Measurements from ENCODE around the gene BICRAL. TPM values are rescaled to one million over a fixed set of nuclear protein-coding genes. Genes with fewer than 3 reads are reported as not detected.
"Not testable (repeated sequence)": the region's sequence is repeated elsewhere in the genome, so short reads cannot be mapped to it uniquely, and the experiment has no call there.

BICRAL gene
- total and polyA plus RNA-seq, 9 of the 15 experiments (the other 6 are each of a cell fraction or from before 2014, with no cell fraction given), result 1.2 to 11.9 (median 5.6) TPM

GRCh38 chr6:42774821-42775487 lies 6.9 kb upstream of the BICRAL start:
- intact Hi-C loops (cut with micrococcal nuclease); H4K20me1 ChIP-seq (replicated peaks; ENCODE audit: control insufficient read depth, insufficient read depth, low read length); in situ Hi-C loops (cut with MboI); DNase-seq (ENCODE audit: extremely low read depth in 1 of 4, low spot score in 3 of 4); H3K27me3 ChIP-seq (ENCODE audit: control insufficient read depth in 2 of 2, insufficient read depth in 2 of 2, low read length in 2 of 2); H2AFZ ChIP-seq (ENCODE audit: low read depth, low read length); H3K79me2 ChIP-seq (ENCODE audit: control insufficient read depth, insufficient read depth, low read length); CTCF ChIA-PET (ENCODE audit: low intra/inter-chr PET ratio); H3K36me3 ChIP-seq (ENCODE audit: control insufficient read depth, insufficient read depth, low read length); H3K9ac ChIP-seq (ENCODE audit: insufficient read depth in 1 of 2, low read depth in 2 of 2, low read length in 2 of 2); ATAC-seq; H3K27ac ChIP-seq (ENCODE audit: extremely low read depth, low read depth, low read length); H3K4me3 ChIP-seq; FAIRE-seq; H3K4me2 ChIP-seq (ENCODE audit: insufficient read depth, low read length); H3K9me3 ChIP-seq (replicated peaks; ENCODE audit: control insufficient read depth, insufficient read depth, low read depth, low read length); BruUV-seq (replicated peaks); H3K9me1 ChIP-seq (ENCODE audit: control insufficient read depth, insufficient read depth, low read length); TF ChIP-seq ATF3 (CRISPR knock-in tag; conservative IDR thresholded peaks at IDR 0.05): not testable (repeated sequence)
- 84% methylated on average over 10 of the region's 10 CpGs for WGBS (ENCODE audit: insufficient coverage, low coverage, missing lambda C conversion rate)
- peak; percentile 36; the same call in 1 of the 2 replicates for TF ChIP-seq MAX (CRISPR knock-in tag; IDR thresholded peaks at IDR 0.05)
- TF ChIP-seq ZNF384 (IDR thresholded peaks at IDR 0.05; ENCODE audit: low read depth, low read length), result peak; percentile 46; the same call in 1 of the 2 replicates
- peak; percentile 59; the same call in 1 of the 2 replicates for TF ChIP-seq SPI1 (IDR thresholded peaks at IDR 0.05; ENCODE audit: borderline replicate concordance, low read depth, low read length)
- peak; percentile 79 for TF ChIP-seq FOSL1 (tag; conservative IDR thresholded peaks at IDR 0.05)
- peak; percentile 69 for TF ChIP-seq ATF3 (IDR thresholded peaks at IDR 0.05)
- TF ChIP-seq ZNF316 (IDR thresholded peaks at IDR 0.05), result 0 out of 2 replicates have a peak, but pooled peaks have one; percentile 7
- peak in 1 of 2 experiments; percentile 53; a peak in 1 of 4 replicates for TF ChIP-seq MLLT1 (IDR thresholded peaks at IDR 0.05)
- TF ChIP-seq JUND (IDR thresholded peaks at IDR 0.05; ENCODE audit: borderline replicate concordance, low read depth, low read length), result peak; percentile 29; the same call in 1 of the 2 replicates
- peak; percentile 50; the same call in 1 of the 3 replicates for TF ChIP-seq JUND (tag; IDR thresholded peaks at IDR 0.05; ENCODE audit: borderline replicate concordance, low read depth, low read length)
- TF ChIP-seq ZBTB33 (CRISPR knock-in tag; IDR thresholded peaks at IDR 0.05), result peak; percentile 86
- POLR2A ChIA-PET, result interaction anchor here (0.7 to 1.7 kb wide), 3 partner anchors 9 to 12 kb away, joined by 3 to 7 read pairs (median 3); no protein-coding TSS in a partner anchor
- peaks cover 15 to 27% of the 10 kb centered on the region in 2 experiments for H3K4me1 ChIP-seq (replicated peaks in 1 of 2; ENCODE audit: control insufficient read depth in 2 of 2, insufficient read depth in 2 of 2, low read length in 2 of 2)

Measured in K562 (cell line).